ENCODE measurements around the gene SELENOP.

- no peak for TF ChIP-seq CTCF (IDR thresholded peaks at IDR 0.05)
- TF ChIP-seq POLR2AphosphoS5 (IDR thresholded peaks at IDR 0.05; ENCODE audit: insufficient read depth in 1 of 2, low read depth in 1 of 2), result no peak
Observed at GRCh38 chr5:42806701-42807262, 4.9 kb downstream of the SELENOP start.
